HG03565 (cell line): Measurements from ENCODE around the gene ADAM17.

Source experiments
- ATAC-seq: cut with Tn5 transposase; IDR thresholded peaks from one replicate; pipeline ENCODE4 v1.9.1; 2021; ENCODE audit warnings: mild to moderate bottlenecking, moderate library complexity; ENCODE audit not compliant: unreplicated experiment

Gene ADAM17

DNA sequence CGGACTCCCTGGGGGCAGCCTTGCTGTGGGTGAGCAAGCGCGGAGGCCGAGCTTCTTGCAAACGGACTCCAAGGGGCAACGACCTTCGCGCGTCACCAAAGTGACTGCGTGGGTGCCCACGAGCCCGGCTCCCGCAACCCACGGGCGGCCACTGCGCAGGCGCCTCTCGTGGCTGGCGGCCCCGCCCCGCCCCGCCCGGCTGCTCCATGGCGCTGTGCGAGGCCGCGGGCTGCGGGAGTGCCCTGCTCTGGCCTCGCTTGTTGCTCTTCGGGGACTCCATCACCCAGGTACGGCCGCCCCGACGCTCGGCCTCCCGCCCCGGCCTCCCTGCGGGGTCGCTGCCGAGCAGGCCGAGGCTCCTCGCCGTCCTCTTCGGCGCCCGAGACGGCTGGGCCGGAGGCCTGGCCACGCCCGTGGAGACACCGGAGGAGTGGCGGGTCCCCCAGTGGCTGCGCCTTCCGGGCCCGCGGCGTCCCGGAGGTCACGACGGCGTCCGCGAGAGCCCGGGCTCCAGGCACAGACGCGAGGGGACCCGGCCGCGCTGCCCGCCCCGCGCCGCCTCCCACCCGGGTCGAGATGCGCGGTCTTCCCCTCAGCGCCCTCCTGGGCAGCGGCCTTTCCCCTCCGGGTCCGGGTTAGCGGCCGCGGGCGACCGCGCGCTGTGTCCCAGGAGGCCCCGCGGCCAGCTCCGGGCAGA, 81.1 kb downstream of the ADAM17 start, which contains the start of gene IAH1:
IAH1 (plus strand) TSS at position 191 of the 697 bp plus-strand sequence; CDS start at position 207, 16 bp downstream.
- peak; percentile 70 for ATAC-seq

DNA sequence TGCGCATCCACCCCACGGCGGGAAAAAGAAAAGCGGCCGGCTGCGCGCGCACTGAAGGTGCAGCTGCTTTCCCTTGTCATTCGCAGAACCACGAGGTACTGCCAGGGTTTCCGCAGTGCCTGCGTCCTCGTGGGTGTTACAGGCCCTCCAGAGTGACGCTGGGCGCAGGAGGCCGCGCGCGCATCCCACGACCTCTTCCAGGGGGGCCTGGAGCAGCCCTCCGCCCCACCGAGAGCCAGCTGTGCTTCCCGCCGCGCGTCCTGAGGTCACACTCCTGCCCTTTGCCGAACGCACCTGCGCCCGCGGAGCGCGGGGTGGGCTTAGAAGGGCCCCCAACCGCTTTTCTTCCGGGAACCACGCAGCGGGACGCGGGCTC, 81.7 kb downstream of the ADAM17 start:
- no peak for ATAC-seq

DNA sequence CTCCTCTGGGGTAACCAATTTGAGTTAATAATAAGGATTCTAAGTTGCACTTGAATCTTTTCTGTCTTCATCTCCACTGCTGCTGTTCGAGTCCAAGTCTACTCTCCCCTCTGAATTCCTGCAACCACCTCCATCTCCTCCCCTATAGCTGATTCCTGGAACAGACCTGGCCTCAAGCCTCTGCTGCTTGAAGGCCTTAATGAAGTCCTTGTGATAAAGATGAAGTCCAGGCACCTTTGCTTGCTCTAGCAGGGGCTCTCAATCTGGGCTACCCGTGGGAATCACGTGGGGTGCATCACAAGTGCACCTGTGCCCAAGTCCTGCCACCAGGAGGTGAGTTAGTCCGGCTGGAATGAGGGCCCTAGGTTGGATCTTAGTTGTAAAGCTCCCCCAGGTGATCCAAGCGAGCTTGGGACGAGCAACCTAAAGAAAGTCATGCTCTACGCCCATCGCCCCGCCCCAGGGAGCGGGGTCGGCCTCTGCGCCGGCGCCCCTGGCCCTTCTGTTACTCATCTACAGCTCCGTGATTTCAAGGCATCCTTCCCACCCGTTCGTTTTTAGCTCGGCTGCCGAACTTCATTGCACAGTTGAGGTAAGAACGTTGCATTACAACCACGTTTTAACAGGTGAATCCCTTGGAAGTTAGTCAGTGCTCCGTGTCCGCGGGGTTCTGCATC, 82.2 kb downstream of the ADAM17 start:
- no peak for ATAC-seq

DNA sequence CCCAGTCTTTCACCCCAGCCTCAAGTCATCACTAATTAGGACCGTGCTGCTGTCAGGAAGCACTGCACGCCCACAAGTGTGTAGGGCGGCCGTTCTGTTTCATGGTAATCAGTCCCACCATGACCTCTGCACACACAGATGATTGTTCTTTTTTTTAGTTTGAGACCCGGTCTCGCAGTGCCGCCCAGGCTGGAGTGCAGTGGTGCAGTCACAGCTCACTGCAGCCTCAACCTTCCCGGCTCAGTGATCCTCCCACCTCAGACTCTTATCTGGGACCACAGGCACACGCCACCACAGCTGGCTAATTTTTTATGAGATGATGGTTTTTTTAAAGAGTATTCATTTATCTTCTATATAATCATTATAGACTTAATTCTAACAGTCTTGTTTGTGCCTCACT, 83.1 kb downstream of the ADAM17 start:
- ATAC-seq, result no peak

DNA sequence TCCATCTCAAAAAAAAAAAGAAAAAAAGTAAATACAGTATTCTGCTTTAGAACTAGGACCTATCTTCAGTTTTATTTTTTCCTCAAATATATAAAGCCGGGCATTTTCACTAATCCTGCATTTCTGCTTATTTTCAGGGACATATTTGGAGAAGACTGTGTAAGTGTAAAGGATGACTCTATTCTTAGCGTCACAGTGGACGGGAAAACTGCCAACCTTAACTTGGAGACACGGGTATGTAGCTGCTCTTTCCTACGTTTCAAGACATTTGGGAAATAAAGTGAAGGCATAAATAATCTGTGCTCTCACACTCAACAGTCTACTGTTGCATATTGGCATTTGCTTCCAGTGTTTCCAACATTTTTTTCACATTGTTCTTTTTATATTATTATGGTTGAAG, 84.4 kb downstream of the ADAM17 start:
- no peak for ATAC-seq

DNA sequence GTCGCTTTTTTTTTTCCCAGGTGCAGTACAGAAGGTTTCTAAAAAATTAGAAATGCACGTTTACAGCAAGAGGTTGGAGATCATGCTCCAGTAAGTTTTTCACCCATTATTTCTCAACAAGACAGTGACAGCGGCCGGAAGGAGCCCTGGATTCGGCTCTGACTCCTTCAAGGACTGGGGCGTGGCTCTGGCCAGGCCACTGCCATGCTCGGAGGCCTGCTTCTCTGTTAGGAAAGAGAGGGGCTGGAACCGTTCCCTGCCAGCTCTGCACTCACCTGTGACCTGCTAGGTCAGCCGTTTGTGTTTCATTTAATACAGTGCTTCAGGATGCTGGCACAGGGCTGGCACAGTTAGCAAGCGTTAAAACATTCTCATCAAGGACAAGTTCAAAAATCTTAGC, 87.9 kb downstream of the ADAM17 start:
- ATAC-seq, result no peak

DNA sequence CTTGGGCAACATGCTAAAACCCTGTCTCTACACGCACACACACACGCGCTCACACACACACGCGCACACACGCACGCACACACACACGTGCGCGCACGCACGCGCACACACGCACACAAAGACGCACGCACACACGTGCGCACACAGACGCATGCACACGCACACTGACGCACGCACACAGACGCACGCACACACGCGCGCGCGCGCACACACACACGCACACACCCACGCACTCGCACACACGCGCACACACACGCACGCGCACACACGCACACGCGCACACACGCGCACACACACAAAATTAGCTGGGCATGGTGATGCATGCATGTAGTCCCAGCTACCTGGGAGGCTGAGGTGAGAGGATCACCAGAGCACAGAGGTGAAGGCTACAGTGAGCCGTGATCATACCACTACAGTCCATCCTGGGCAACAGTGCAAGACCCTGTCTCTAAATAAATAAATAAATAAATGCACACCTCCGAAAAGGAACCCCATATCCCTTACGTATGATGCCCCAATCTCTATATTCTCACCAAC, 89.4 kb downstream of the ADAM17 start:
- ATAC-seq, result no peak

DNA sequence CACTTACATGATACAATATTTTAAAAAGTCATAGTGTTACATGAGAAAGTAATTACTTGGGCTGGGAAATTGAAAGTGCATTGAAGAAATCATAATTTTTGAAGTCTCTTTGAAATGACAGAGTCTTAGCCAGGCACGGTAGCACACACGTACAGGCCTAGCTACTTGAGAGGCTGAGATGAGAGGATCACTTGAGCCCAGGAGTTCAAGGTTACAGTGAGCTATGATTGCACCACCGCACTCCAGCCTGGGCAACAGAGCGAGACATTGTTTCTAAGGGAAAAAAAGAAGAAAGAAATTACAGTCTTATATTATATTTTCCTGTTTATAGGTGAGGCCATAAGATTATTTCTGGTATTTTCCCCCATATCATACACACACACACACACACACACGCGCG, 90.5 kb downstream of the ADAM17 start:
- ATAC-seq, result no peak

DNA sequence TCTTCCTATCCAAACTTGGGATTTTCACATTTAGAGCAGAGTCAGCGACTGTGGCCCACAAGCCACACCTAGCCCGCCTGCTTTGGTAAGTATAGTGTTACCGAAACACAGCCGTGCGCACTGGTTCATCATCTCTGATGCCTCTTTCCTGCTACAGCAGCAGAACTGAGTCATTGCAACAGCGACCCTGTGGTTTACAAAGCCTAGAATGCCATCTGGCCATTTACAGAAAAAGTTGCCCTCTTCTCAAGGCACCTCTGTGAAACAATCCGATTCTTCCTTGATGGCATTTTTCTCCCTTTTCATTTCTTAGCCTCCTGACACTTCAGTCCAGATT, 92.0 kb downstream of the ADAM17 start:
- no peak for ATAC-seq

DNA sequence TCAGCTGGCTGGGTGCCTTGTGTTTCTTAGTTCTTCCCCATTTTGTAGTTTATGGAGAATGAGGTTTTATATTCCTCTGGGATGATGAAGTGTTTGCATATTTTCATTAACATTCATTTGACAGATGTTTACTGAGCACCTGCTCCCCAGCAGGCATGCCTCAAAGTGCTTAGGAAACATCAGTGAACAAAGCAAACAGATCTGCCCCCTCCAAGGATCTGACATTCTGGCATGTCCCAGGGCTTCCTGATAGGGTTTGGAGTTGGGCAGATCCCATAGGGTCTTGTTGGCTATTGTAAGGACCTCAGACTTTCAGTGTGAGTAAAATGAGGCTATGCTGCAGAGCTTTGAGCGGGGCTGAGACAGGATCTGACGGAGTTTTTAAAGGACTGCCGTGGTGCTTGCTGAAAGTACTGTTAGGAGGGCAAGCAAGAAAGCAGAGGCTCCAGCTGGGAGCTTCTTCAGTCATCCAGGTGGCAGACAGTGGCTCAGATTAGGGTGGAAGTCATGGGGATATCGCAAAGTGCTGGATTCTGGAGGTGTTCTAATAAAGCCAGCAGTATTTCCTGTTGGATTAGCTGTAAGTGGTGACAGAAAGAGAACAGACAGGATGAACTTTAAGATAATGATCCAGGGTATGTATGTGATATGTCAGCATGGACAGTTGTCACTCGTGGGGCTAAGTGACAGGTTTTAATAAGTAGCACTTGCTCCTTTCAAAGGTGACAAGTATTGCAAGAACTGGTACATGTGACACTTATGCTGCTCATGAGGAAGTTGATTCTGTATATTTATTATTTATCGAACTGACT, 92.5 kb downstream of the ADAM17 start:
- no peak for ATAC-seq

DNA sequence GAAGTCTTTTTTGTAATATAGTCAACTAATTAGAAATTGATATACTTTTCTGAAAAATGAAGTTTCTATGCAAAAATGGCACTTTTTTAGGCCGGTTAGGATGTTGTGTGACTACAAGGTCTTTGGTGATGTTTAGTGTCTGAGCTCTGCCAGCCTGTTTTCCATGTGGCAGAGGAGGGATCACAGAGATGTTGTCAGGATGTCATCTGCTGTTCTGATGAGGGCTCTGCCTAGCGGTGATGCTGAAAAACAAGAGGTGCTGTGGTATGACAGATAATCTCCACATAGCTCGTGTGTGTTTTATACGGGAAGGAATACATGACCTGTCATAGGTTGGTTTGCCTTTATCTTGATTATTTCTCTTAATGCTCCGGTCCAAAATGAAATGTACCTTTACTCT, 93.3 kb downstream of the ADAM17 start:
- no peak for ATAC-seq

DNA sequence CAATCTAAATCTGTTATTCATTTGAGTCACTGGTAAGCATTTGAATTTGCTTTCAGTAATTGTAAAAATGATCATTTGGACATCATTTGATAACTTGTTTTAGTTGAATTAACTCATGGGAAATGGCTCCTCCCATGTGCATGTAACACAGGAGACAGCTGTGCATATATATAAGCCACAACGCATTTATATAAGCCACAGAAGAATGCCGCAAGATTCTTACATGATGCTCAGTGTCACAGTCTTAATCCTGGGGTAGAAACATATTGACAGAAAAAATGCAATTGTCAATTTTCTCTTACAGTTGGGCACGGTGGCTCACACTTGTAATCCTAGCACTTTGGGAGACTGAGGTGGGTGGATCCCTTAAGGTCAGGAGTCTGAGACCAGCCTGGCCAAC, 94.6 kb downstream of the ADAM17 start:
- ATAC-seq, result no peak

DNA sequence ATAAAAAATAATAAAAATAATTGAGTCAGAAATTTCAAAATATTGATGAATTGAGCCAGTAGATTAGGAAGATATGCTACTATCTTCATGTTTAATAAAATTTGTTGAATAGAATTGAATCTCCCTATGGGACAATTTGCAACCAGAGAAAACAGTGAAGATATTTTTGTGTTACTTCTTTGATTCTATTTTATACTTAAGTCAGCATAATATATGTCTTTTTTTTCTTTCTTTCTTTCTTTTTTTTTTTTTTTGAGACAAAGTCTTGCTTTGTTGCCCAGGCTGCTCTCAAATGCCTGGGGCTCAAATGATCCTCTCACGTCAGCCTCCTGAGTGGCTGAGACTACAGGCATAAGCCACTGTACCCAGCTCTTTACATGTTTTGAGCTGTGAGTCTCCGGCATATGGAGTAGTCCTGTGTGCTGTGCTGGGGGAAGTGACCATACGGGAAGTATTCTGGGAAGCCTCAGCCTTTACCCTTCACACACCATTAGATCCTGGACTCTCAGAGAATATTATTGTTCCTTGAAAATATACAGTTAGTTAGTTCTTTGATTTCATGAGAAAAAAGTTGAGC, 95.1 kb downstream of the ADAM17 start:
- no peak for ATAC-seq

DNA sequence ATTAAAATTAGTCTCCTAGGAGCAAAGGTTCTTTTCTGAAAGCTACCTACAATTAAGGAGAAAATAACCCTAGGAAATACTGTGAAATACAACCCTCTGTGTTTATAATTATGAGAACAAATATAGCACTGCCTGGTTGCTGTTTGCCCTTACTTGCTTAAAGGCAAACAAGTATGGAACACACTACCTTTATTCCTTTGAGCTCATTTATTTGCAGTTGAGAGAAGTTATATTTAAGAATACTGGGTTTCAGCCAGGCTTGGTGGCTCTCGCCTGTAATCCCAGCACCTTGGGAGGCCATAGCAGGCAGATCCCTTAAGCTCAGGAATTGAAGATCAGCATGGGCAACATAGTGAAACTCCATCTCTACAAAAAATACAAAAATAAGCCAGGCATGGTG, 104.4 kb downstream of the ADAM17 start:
- no peak for ATAC-seq

DNA sequence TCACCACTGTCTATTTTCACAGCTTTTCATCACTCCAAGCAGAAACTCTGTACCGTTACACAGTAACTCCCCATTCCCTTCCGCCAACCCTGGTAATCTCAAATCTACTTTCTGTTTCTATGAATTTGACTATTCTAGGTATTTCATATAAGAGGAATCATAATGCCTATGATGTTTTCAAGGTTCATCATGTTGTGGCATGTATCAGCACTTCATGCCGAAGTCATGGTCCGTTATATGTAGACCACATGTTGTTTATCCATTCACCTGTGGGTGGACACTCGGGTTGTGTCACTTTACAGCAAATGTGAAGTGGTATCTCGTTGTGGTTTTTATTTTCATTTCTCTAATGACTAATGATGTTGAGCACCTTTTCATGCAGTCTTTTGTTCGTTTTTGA, 110.5 kb downstream of the ADAM17 start:
- ATAC-seq, result peak; percentile 65

DNA sequence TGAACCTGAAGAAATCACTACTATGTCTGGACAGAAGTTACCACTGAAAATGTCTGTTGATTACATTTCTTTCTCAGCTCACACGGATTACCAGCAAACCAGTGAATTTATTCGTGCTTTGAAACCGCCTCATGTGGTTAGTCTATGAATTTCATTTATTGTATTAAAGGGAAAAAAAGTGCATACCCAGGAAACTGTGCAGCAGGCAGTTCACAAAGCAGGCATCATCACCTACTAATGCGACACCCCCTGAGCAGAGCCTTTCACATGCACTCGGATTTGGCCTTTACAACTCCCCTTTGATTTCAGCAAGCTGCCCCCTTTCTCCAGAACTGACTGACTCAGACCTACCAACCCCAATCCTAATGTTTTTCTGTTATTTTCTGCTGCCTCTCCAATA, 112.1 kb downstream of the ADAM17 start:
- no peak for ATAC-seq

DNA sequence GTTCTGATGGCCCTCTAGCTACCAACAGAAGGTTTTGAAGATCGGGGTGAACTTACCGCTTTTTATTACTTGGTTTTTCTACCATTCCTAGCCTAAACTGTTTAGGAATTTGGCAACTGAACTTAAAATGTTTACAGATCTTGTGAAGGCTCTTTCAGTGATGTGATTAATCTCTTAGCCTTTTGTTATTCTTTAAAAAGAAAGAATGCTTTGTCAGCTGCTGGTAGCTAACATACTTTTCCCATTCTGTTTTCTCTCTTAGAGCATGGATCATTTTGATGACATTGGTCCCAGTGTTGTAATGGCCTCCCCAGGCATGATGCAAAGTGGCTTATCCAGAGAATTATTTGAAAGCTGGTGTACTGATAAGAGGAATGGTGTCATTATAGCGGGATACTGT, 114.1 kb downstream of the ADAM17 start:
- no peak for ATAC-seq

DNA sequence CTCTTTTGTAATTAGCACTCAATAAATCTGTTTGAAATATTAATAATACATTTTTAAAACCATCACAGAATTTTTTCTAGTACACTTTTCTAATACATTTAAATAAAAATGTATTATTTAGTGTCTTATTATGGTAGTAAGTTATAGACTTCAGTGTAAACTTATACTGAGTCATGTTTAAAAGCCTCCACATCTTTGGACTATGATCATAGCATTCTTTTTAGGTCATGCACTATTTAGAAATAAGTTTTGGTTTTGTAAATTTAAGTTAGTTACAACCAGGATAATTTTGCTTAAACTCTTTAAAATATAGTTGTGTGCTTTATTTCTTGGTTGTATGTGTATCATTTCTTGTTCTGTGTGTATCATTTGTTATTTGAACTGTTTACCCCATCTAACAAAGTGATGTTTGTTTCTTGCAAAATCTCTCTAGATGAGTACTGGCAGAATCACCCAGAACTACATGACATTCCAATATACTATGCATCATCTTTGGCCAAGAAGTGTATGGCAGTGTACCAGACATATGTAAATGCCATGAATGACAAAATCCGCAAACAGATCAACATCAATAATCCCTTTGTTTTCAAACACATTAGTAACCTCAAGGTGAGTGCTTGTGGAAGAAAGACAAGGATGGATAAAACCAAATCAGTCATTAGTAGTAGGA, 115.4 kb downstream of the ADAM17 start:
- no peak for ATAC-seq

DNA sequence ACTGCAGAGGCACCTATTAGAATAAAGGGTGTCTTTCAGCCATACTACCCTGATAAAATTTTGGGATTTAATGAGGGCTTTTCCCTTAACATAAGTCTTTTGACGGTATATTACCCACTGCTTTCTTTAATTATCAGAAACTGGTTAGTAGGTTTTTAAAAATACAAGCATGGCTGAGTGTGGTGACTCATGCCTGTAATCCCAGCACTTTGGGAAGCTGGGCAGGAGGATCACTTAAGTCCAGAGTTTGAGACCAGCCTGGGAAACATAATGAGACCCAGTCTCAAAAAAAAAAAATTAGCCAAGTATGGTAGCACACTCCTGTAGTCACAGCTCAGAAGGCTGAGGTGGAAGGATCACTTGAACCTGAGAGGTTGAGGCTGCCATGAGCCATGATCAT, 116.1 kb downstream of the ADAM17 start:
- ATAC-seq, result no peak
